HL-60 (cell line): ENCODE measurements around the gene TMC4.
A peak's percentile ranks its signal among the peaks of the same experiment; 100 is the strongest.

Source experiments
- DNase-seq, 2 experiments: peaks; one replicate each; pipeline ENCODE4 v3.0.0-alpha.2; 2010 to 2020; ENCODE audit warnings: low read depth in 1 of 2, low spot score in 1 of 2
- H3K27ac ChIP-seq: fragments of 250-450 bp; sonication (Bioruptor Pico); replicated peaks from 2 replicates; pipeline ENCODE4 v1.5.1; 2020; ENCODE audit warnings: mild to moderate bottlenecking, moderate library complexity
- H3K27me3 ChIP-seq: fragments of 250-450 bp; sonication (Bioruptor Pico); 2 replicates; pipeline ENCODE4 v1.5.1; 2021; ENCODE audit warnings: mild to moderate bottlenecking, moderate library complexity; ENCODE audit not compliant: insufficient read depth, poor library complexity, severe bottlenecking
- H3K4me3 ChIP-seq: replicated peaks from 2 replicates; pipeline ENCODE4 v1.5.1; 2011; ENCODE audit warnings: mild to moderate bottlenecking, control low read depth, low read length; ENCODE audit not compliant: insufficient read depth
- CTCF ChIP-seq: IDR thresholded peaks from one replicate; pipeline ENCODE4 v1.5.1; 2011; ENCODE audit warnings: low read length, control low read depth, inconsistent platforms; ENCODE audit not compliant: insufficient read depth
- GABPA ChIP-seq: IDR thresholded peaks from 2 replicates; pipeline ENCODE4 v1.6.1; 2012; ENCODE audit warnings: low read depth
- POLR2AphosphoS5 ChIP-seq: IDR thresholded peaks from 2 replicates; pipeline ENCODE4 v1.6.1; 2012; ENCODE audit warnings: low read depth
- REST ChIP-seq: IDR thresholded peaks from 2 replicates; pipeline ENCODE4 v1.6.1; 2012; ENCODE audit warnings: low read depth; ENCODE audit not compliant: insufficient replicate concordance
- SPI1 ChIP-seq: IDR thresholded peaks from 2 replicates; pipeline ENCODE4 v1.6.1; 2012; ENCODE audit warnings: low read depth, mild to moderate bottlenecking, borderline replicate concordance

TMC4 gene

DNA sequence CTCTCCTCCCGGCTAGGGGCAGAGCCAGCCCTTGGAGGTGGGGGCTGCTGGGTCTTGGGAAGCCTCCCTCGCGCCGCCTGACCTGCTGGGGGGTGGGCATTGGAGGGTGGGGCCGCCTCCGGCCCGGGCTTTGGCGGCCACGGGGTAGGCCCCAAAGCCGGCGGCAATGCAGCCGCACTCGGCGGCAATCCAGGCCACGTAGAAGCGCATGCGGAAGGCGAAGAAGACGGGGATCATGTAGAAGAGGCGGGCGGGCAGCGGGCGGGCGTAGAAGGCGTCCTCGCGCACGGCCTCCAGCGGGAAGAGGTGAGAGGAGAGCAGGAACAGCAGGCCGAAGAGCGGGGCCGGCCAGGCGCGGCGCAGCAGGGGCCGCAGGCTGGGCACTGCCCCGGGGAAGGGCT is 7.7 kb upstream of the TMC4 start:
- TF ChIP-seq REST, result no peak
- TF ChIP-seq POLR2AphosphoS5, result no peak
- TF ChIP-seq SPI1, result no peak
- TF ChIP-seq GABPA, result no peak
- TF ChIP-seq CTCF, result no peak

GRCh38 chr19:54179921-54180461 is 7.0 kb upstream of the TMC4 start:
- Histone ChIP-seq H3K4me3 (no peak overlapping the region), H3K27ac (peak overlapping the region; percentile 59), H3K27me3 (no peaks in the 10 kb centered on the region)
- TF ChIP-seq CTCF (peak; percentile 43), GABPA (no peak), SPI1 (peak; percentile 28; the same call in 1 of the 2 replicates)
- peak in 1 of 2 experiments; percentile 58 for DNase-seq

More for the DNA sequence above, 7.7 kb upstream of the TMC4 start:
- Histone ChIP-seq H3K4me3 (no peak overlapping the region), H3K27me3 (no peaks in the 10 kb centered on the region), H3K27ac (peak overlapping the region; percentile 59)
- DNase-seq, result no peak

- no peaks in the 10 kb centered on the region for H3K27me3 ChIP-seq
- no peak for TF ChIP-seq CTCF
- no peak for TF ChIP-seq POLR2AphosphoS5
- no peak for TF ChIP-seq GABPA
- TF ChIP-seq REST, result no peak
- no peak for TF ChIP-seq SPI1
- no peak for DNase-seq
- peak overlapping the region; percentile 59 for H3K27ac ChIP-seq
- H3K4me3 ChIP-seq, result no peak overlapping the region
Observed at GRCh38 chr19:54179262-54179852, 6.4 kb upstream of the TMC4 start.
